ENCODE data around the gene CLMN. TPM values are rescaled to one million over a fixed set of nuclear protein-coding genes. Genes with fewer than 3 reads are reported as not detected.
"Not testable (repeated sequence)": the region's sequence is repeated elsewhere in the genome, so short reads cannot be mapped to it uniquely, and the experiment has no call there.

CLMN gene
- total RNA-seq, 1 experiment from 2014 or later, result 4.5 TPM

DNA sequence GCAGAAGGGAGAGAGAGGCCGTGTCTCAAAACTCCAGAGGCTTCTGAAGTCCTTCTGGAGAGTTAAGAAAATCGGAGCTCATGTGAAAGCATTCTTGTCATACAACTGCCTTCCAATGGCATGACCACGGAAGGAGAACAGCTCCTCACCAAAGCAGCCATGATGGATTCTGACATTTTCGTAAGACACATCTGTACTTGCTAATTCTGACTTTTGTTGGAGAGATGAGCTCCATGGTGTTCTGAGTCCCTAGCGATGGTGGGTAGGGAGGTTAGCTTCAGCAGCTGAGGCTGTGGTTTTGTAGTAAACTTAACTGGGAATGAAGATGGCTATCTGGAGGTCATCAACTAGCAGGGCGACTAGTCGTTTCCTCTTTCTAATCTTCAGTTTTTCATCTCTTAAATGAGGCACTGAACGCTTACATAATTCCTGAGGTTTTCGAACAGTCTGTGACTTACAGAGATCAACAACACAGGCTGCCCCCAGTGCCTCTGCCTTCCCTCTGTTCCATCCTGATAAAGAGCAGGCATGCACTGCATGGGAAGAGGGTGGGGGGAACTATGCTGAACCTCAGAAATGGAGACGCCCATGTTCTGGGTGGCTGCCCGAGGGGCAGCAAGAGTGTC is 133.8 kb downstream of the CLMN start:
- Histone ChIP-seq H3K27me3 (ENCODE audit: control insufficient read depth, insufficient read depth, low read length) (no peaks in the 10 kb centered on the region), H3K4me3 (ENCODE audit: insufficient read depth, low read depth, low read length) (no peak overlapping the region), H3K36me3 (replicated peaks; ENCODE audit: control insufficient read depth, insufficient read depth, low read length) (no peaks in the 10 kb centered on the region)
- no peak for DNase-seq

DNA sequence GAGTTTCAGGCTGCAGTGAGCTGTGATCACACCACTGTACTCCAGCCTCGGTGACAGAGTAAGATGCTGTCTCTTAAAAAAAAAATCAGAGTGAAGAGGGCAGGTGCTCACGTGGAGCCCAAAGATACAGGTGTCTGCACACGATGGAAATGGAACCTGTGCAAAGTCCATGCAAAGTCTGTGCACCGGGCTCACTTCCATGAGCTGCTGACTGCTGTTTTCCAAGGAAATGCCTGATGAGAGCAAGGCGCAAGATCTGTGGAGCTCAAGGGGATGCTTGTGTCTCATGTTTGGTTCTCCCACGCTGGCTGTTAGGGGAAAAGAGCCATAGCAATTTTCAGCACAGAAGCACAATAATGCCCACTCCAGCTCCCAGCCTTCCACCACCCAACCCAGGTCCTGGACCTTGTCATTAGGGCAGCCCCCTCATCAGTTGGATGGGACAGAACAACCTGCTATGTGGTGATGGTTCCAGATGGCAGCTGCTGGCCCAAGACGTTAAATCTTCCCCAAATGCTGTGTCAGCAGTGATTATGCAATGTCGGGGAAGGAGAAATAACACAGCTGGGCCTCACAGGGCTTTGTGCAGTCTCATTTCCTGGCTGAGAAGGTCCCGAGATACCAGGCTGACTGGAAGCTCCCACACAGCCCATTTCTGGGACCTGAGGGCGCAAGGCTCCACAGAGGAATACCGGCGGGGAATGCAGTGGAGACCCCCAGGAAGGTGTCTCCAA is 134.5 kb downstream of the CLMN start:
- Histone ChIP-seq H3K4me3 (ENCODE audit: insufficient read depth, low read depth, low read length) (no peak overlapping the region), H3K27me3 (ENCODE audit: control insufficient read depth, insufficient read depth, low read length) (no peaks in the 10 kb centered on the region), H3K36me3 (replicated peaks; ENCODE audit: control insufficient read depth, insufficient read depth, low read length) (no peaks in the 10 kb centered on the region)
- DNase-seq, result no peak

DNA sequence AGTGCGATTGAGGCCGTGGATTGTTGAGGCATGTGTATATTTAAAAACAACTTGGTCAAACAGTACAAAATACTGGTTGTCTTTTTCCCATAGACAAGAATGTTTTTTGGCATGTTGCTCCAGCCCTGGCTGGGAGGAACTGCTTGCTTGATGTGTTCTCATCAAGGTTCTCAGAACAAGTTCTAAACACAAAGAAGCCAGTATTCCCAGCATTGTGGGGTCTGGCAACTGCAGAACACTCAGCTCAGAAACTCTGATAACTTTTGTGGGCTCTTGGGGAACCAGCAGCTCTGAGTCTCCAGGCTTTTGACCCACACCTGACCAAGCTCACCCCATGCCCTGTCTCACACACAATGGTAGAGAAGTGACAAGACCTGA is 135.3 kb downstream of the CLMN start:
- Histone ChIP-seq H3K36me3 (replicated peaks; ENCODE audit: control insufficient read depth, insufficient read depth, low read length) (no peaks in the 10 kb centered on the region), H3K4me3 (ENCODE audit: insufficient read depth, low read depth, low read length) (no peak overlapping the region), H3K27me3 (ENCODE audit: control insufficient read depth, insufficient read depth, low read length) (no peaks in the 10 kb centered on the region)
- no peak for DNase-seq

DNA sequence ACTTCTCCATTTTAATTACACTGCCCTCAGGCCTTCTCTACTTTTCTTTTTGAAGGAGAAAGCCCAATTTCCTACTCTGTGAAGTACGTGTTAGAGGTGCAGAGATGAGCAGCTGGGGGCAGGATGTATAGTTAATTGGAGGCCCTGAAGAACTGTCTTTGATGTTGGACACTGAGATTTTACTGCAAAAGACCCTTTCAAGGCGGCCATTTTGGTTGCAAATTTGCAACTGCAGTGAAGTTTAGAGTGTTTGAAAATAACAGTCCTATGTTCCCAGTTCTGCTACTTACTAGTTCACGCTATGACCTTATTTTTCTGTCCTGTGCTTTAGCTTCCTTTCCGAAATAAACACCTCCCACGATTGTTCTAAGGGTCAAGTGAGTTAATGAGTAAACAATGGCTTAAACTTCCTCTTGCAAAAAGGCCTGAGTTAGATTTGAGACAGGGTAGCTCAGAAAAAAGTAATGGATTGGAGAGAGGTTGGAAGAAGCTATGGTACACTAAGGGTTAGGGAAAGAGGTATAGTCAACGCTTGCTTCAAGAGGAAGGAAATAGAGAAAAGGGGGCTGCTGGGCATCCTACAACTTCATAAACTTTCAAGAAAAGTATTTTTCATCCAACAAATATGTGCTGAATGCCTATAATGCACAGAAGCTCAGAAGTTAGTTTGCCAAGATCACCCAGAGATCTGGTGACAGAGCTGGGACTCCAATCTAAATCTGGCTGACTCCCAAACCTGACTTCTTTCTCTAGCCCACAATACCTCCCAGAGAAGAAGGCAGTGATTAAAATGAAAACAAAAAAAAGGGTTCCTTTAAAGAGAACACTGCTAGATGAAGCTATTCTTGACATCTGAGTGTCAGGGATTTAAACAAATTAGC is 135.9 kb downstream of the CLMN start:
- Histone ChIP-seq H3K4me3 (ENCODE audit: insufficient read depth, low read depth, low read length) (no peak overlapping the region), H3K36me3 (replicated peaks; ENCODE audit: control insufficient read depth, insufficient read depth, low read length) (no peaks in the 10 kb centered on the region), H3K27me3 (ENCODE audit: control insufficient read depth, insufficient read depth, low read length) (no peaks in the 10 kb centered on the region)
- DNase-seq, result no peak

DNA sequence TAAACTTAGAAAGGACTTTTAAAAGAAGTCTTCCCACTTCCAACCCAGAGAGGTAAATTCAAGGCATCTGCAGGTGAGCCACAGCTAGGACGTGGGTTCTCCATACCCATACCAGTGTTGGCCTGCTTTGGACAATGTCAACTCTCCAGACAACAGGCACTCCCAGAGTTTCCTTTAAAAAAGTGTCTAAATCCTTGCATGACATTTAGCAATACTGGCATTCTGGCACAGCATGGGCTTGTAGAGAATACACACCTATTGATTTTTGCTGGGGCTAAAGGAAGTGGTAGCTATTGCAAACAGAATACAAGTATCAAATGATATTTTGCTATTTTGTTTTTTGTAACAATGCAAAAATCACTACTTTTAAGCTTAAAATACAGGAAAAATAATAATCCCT is 136.6 kb downstream of the CLMN start:
- no peaks in the 10 kb centered on the region for H3K36me3 ChIP-seq (replicated peaks; ENCODE audit: control insufficient read depth, insufficient read depth, low read length)
- no peak for DNase-seq
- no peaks in the 10 kb centered on the region for H3K27me3 ChIP-seq (ENCODE audit: control insufficient read depth, insufficient read depth, low read length)
- no peak overlapping the region for H3K4me3 ChIP-seq (ENCODE audit: insufficient read depth, low read depth, low read length)

DNA sequence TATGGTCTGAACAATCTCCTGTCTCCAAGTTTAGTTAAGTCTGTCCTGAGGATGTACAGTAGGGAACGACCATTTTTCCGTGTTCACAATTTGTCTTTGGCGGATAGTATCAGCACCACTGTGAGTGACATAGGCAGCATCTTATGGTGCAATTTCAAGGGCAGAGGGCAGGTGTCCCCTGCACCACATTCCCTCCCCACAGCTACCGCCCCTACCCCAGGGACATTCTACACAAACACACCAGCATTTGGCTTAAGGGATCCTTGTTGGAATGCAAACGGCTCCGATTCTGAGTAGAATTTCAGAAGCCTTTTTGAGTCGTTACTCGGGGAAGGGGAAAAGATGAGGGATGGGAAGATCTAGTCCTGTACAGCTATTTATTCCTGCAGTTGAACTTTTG is 137.3 kb downstream of the CLMN start:
- H3K36me3 ChIP-seq (replicated peaks; ENCODE audit: control insufficient read depth, insufficient read depth, low read length), result no peaks in the 10 kb centered on the region
- no peak overlapping the region for H3K4me3 ChIP-seq (ENCODE audit: insufficient read depth, low read depth, low read length)
- H3K27me3 ChIP-seq (ENCODE audit: control insufficient read depth, insufficient read depth, low read length), result no peaks in the 10 kb centered on the region
- DNase-seq, result peak; percentile 56

DNA sequence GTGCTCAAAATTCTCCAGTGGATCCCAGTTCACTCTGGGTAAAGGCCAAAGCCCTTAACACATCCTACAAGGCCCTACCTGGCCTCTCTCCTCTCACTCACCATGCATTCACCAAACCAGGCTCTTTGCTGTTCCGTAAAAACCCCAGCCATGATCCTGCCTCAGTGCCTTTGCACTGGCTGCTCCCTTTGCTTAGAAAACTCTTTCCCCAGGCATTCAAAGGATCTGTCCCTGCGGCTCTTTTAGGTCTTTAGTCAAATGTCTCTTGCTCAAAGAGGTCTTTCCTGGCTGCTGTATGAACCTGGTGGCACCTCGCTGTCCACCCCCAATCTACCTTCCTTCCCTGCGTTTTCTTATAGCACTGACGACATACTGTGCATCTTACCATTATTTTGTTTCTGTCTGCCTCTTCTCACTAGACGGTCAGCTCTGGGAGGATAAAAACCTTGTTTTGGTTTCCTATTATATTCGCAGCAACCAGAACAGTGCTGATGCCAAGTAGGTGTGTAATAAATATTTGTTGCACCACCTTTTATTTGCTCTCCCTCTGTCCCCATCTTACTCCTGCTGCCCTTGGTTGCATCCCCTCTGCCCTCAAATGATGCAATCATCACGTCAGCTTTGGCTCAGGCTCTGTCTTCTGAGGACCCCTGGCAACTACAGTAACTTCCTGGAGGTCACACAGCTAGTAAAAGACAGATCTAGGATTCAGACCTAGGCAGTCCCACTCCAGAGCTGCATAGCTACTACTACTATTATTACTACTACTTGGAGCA is 138.6 kb downstream of the CLMN start:
- Histone ChIP-seq H3K27me3 (ENCODE audit: control insufficient read depth, insufficient read depth, low read length) (no peaks in the 10 kb centered on the region), H3K36me3 (replicated peaks; ENCODE audit: control insufficient read depth, insufficient read depth, low read length) (no peaks in the 10 kb centered on the region), H3K4me3 (ENCODE audit: insufficient read depth, low read depth, low read length) (no peak overlapping the region)
- no peak for DNase-seq

DNA sequence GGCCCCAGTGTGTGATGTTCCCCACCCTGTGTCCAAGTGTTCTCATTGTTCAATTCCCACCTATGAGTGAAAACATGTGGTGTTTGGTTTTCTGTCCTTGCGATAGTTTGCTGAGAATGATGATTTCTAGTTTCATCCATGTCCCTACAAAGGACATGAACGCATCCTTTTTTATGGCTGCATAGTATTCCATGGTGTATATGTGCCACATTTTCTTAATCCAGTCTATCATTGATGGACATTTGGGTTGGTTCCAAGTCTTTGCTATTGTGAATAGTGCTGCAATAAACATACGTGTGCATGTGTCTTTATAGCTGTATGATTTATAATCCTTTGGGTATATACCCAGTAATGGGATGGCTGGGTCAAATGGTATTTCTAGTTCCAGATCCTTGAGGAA is 144.0 kb downstream of the CLMN start:
- H3K4me3 ChIP-seq (ENCODE audit: insufficient read depth, low read depth, low read length), result not testable (repeated sequence)

DNA sequence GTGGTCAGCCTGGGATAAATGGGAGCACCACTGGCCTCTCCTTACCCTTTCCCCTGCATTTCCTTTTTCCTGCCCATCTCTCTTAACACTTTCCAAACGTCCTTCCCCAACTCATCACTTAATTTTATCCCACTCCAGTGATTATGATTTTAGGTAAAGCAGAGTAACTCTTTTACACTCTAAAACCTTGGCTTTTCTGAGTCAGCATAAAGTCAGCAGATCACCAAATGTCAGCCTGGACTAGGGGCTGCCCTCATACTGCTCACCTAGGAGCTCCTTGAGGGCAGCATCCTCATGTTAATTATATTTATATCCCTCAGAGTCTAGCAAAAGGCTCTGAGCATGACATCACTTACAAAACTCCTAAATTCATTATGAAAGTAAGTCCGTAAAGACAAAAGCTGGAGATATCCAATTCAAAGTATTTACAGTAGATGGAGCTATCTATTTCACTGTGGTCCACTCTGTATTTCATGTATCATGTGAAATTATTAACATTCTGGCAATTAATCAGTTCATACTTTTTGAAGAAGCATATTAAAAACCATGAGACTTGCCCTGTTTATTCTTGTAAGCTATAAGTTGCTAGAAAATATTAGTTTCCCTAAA is 145.4 kb downstream of the CLMN start:
- no peak overlapping the region for H3K4me3 ChIP-seq (ENCODE audit: insufficient read depth, low read depth, low read length)
- no peaks in the 10 kb centered on the region for H3K27me3 ChIP-seq (ENCODE audit: control insufficient read depth, insufficient read depth, low read length)
- H3K36me3 ChIP-seq (replicated peaks; ENCODE audit: control insufficient read depth, insufficient read depth, low read length), result no peaks in the 10 kb centered on the region
- DNase-seq, result no peak

More for the DNA sequence above, 144.0 kb downstream of the CLMN start:
- not testable (repeated sequence) for H3K27me3 ChIP-seq (ENCODE audit: control insufficient read depth, insufficient read depth, low read length); DNase-seq; H3K36me3 ChIP-seq (replicated peaks; ENCODE audit: control insufficient read depth, insufficient read depth, low read length)

DNA sequence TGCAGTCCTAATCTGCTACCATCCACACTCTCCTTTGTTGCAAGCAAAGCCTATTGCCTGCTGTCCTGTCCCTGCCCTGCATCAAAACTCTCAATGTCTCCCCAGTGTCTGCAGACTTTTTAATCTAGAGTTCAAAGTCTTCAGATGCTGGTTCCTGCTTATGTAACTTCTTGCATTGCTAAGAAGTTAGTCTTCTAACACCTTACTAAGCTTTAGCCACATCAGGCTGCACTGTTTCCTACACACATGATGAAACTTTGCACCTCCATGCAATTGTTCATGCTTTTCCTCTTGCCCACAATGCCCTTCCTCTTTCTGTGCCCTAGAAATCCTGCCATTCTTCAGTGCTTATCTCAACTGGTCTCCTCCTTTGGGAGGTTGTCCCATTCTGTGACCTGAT is 146.2 kb downstream of the CLMN start:
- DNase-seq, result no peak
- no peaks in the 10 kb centered on the region for H3K27me3 ChIP-seq (ENCODE audit: control insufficient read depth, insufficient read depth, low read length)
- no peaks in the 10 kb centered on the region for H3K36me3 ChIP-seq (replicated peaks; ENCODE audit: control insufficient read depth, insufficient read depth, low read length)
- H3K4me3 ChIP-seq (ENCODE audit: insufficient read depth, low read depth, low read length), result no peak overlapping the region

DNA sequence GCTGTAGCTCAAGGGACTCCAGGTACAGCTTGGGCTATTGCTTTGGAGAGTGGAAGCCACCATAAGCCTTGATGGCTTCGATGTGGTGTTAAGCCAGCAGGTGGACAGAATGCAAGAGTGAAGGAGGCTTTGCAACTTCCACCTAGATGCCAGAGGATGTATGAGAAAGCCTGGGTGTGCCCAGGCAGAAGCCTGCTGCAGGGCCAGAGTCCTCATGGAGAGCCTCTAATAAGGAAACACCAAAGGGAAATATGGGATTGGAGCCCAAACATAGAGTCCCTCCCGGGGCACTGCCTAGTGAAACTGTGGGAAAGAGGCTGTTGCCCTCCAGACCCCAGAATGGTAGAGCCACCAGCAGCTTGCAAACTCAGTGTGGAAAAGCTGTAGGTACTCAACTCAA is 152.5 kb downstream of the CLMN start:
- Histone ChIP-seq H3K36me3 (replicated peaks; ENCODE audit: control insufficient read depth, insufficient read depth, low read length) (peaks cover 2% of the 10 kb centered on the region; the same call in 1 of the 2 replicates), H3K27me3 (ENCODE audit: control insufficient read depth, insufficient read depth, low read length) (no peaks in the 10 kb centered on the region), H3K4me3 (ENCODE audit: insufficient read depth, low read depth, low read length) (no peak overlapping the region)
- no peak for DNase-seq

DNA sequence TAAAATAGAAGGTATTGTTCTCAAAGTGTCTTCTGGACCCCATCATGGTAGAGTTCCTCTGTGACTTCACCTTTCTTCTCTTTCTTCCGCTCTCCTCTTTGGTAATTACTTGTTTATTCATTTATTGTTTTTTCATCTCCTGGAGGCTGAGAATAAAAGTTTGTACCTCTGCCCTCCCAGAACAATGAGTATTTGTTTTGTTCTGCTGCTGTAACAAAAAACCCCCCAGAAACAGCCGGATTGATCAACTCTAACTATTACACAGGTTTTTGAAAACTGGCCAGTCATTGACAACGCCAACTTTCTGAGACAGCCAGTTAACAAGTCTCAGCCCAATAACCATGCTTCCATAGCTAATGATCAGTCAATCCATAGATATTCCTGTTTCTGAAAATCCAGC is 154.2 kb downstream of the CLMN start:
- no peak for DNase-seq
- H3K36me3 ChIP-seq (replicated peaks; ENCODE audit: control insufficient read depth, insufficient read depth, low read length), result peaks cover 2% of the 10 kb centered on the region; the same call in 1 of the 2 replicates
- no peak overlapping the region for H3K4me3 ChIP-seq (ENCODE audit: insufficient read depth, low read depth, low read length)
- no peaks in the 10 kb centered on the region for H3K27me3 ChIP-seq (ENCODE audit: control insufficient read depth, insufficient read depth, low read length)

DNA sequence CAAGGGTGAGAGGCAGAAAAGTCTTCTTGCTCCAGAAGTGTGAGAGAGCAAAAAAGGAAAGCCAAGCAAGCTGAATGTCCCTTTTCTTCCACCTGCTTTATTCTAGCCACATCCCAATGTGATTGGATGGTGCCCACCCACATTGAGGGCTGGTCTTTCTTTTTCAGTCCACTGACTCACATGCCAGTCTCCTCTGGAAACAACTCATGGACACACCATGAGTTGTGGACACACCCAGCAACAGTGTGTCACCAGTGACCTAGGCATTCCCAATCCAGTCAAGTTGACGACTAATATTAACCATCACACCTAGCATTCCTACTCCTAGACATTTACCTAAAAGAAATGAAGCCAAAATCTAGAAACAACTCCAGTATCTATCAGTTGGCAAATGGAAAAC is 155.2 kb downstream of the CLMN start:
- no peak overlapping the region for H3K4me3 ChIP-seq (ENCODE audit: insufficient read depth, low read depth, low read length)
- DNase-seq, result no peak
- no peaks in the 10 kb centered on the region for H3K27me3 ChIP-seq (ENCODE audit: control insufficient read depth, insufficient read depth, low read length)
- H3K36me3 ChIP-seq (replicated peaks; ENCODE audit: control insufficient read depth, insufficient read depth, low read length), result peaks cover 2% of the 10 kb centered on the region; the same call in 1 of the 2 replicates

DNA sequence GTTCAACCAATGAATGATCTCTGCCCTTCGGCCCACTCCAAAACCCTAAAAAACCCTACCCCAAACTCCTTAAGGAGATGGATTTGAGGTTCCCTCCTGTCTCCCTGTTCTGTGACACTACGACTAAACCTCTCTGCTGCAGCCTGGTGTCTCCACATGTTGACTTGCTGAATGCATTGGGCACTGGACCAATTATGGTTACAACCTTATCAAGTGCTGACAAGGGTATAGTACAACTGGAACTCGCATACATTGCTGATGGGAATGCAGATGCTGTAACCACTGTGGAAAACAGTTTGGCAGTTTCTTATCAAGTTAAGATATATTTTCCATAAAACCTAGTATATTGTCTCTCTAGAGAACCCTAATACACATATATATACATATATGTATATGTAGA is 156.0 kb downstream of the CLMN start:
- Histone ChIP-seq H3K4me3 (ENCODE audit: insufficient read depth, low read depth, low read length) (no peak overlapping the region), H3K27me3 (ENCODE audit: control insufficient read depth, insufficient read depth, low read length) (no peaks in the 10 kb centered on the region)

More for the DNA sequence above, 156.0 kb downstream of the CLMN start:
- H3K36me3 ChIP-seq (replicated peaks; ENCODE audit: control insufficient read depth, insufficient read depth, low read length), result peaks cover 2% of the 10 kb centered on the region; the same call in 1 of the 2 replicates
- DNase-seq, result no peak
